HG03439 (cell line): ENCODE data around the gene RCAN2.

Experiments used
- ATAC-seq: cut with Tn5 transposase; IDR thresholded peaks from one replicate; pipeline ENCODE4 v1.9.1; 2021; ENCODE audit warnings: mild to moderate bottlenecking, moderate library complexity; ENCODE audit not compliant: unreplicated experiment

RCAN2 gene

DNA sequence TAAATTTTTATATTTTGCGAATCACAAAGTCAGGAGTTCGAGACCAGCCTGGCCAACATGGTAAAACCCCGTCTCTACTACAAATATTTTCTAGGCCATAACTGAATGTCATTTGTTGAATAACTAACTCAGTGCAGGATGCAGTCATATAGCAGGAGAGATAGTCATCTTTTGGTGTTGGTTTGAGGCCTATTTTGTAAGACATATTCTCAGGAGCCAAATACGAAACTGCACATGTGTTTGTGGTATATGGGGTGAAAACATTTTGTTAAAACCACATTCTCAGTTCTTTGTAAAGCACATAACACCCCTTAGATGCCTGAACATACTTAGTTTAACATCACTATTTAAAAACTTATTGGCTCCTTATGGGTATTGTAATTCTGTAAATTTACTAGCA lies 315.8 kb downstream of the RCAN2 start:
- ATAC-seq, result peak; percentile 78

DNA sequence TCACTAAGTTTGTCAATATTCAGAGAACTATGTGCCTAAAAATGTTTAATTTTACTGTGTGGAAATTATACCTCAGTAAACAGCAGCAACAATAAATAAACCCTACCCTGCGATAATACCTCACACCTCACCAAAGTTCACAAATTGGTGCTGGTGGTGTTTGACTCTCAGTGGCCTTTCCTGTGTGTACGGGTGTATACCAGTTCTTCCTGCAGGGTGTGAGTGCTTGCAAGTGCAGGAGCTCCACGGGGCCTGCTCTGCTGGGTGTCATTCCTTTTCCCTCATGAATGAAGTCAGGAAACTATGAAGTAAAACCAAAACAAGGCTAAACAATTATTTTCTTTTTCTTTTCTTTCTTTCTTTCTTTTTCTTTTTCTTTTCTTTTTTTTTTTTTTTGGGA lies 316.3 kb downstream of the RCAN2 start:
- no peak for ATAC-seq

- ATAC-seq, result no peak
Observed at GRCh38 chr6:46172176-46172575, 319.1 kb downstream of the RCAN2 start.
